GM19238 (cell line): ENCODE measurements around the gene DOCK4.
"Not testable (repeated sequence)": the region's sequence is repeated elsewhere in the genome, so short reads cannot be mapped to it uniquely, and the experiment has no call there.

Experiments used
- DNase-seq: peaks from one replicate; pipeline ENCODE4 v3.0.0; 2011; ENCODE audit warnings: low spot score; ENCODE audit not compliant: insufficient read length

DOCK4 gene

GRCh38 chr7:112133328-112133727, 72.9 kb downstream of the DOCK4 start:
- no peak for DNase-seq

- DNase-seq, result no peak
These were observed 74.0 kb downstream of the DOCK4 start for GRCh38 chr7:112132051-112132694.

- DNase-seq, result no peak
These were observed 75.3 kb downstream of the DOCK4 start for GRCh38 chr7:112130729-112131410.

GRCh38 chr7:112129655-112130323, 76.4 kb downstream of the DOCK4 start:
- DNase-seq, result no peak

GRCh38 chr7:112128461-112129425, 77.5 kb downstream of the DOCK4 start:
- not testable (repeated sequence) for DNase-seq

- DNase-seq, result not testable (repeated sequence)
These were observed 78.2 kb downstream of the DOCK4 start for GRCh38 chr7:112128041-112128440.

- DNase-seq, result no peak
These were observed 80.9 kb downstream of the DOCK4 start for GRCh38 chr7:112125250-112125649.

GRCh38 chr7:112124061-112124766, 82.0 kb downstream of the DOCK4 start:
- no peak for DNase-seq

- no peak for DNase-seq
These were observed 83.4 kb downstream of the DOCK4 start for GRCh38 chr7:112122798-112123197.

GRCh38 chr7:112122144-112122543, 84.1 kb downstream of the DOCK4 start:
- no peak for DNase-seq

GRCh38 chr7:112121318-112121717, 84.9 kb downstream of the DOCK4 start:
- DNase-seq, result no peak

- no peak for DNase-seq
These were observed 85.4 kb downstream of the DOCK4 start for GRCh38 chr7:112120696-112121217.

- no peak for DNase-seq
These were observed 87.3 kb downstream of the DOCK4 start for GRCh38 chr7:112118581-112119566.

GRCh38 chr7:112116894-112117293, 89.3 kb downstream of the DOCK4 start:
- no peak for DNase-seq

- no peak for DNase-seq
These were observed 89.8 kb downstream of the DOCK4 start for GRCh38 chr7:112116358-112116757.

GRCh38 chr7:112115880-112116279, 90.3 kb downstream of the DOCK4 start:
- DNase-seq, result no peak

GRCh38 chr7:112113913-112114575, 92.2 kb downstream of the DOCK4 start:
- no peak for DNase-seq

- no peak for DNase-seq
These were observed 93.4 kb downstream of the DOCK4 start for GRCh38 chr7:112112822-112113255.

- DNase-seq, result no peak
These were observed 95.5 kb downstream of the DOCK4 start for GRCh38 chr7:112110651-112111050.
